K562 (cell line): ENCODE results near the gene DDX54. TPM values are rescaled to one million over a fixed set of nuclear protein-coding genes. Genes with fewer than 3 reads are reported as not detected.

Experiments used
- BRF1 ChIP-seq: IDR thresholded peaks from 3 replicates; pipeline ENCODE4 v1.6.1; 2011; ENCODE audit warnings: borderline replicate concordance, mild to moderate bottlenecking; ENCODE audit not compliant: insufficient read length; ENCODE audit errors: extremely low read depth
- C11orf30 ChIP-seq: fragments of 450-650 bp; IDR thresholded peaks from 2 replicates; pipeline ENCODE4 v1.6.1; 2016; ENCODE audit warnings: low read depth, mild to moderate bottlenecking
- KAT2B ChIP-seq: IDR thresholded peaks from one replicate; pipeline ENCODE4 v1.6.1; 2012; ENCODE audit warnings: low read depth, mild to moderate bottlenecking, control low read depth, inconsistent platforms, low read length, moderate library complexity
- NCOA6 ChIP-seq: fragments of 450-650 bp; IDR thresholded peaks from 2 replicates; pipeline ENCODE4 v1.6.1; 2017; ENCODE audit warnings: mild to moderate bottlenecking
- NR3C1 ChIP-seq: sonication (generic); formaldehyde crosslinking; IDR thresholded peaks from 2 replicates; pipeline ENCODE4 v1.8.1; 2022; ENCODE audit warnings: missing genetic modification reagents
- PURB ChIP-seq: sonication (generic); formaldehyde crosslinking; IDR thresholded peaks from 2 replicates; pipeline ENCODE4 v1.9.0; 2021; ENCODE audit warnings: low read depth, mild to moderate bottlenecking, missing genetic modification reagents
- SRSF7 ChIP-seq: fragments of 200-400 bp; formaldehyde crosslinking; optimal IDR thresholded peaks from 2 replicates; pipeline ENCODE3; 2017; ENCODE audit warnings: mild to moderate bottlenecking, low read depth, low read length
- TFAM ChIP-seq: fragments of 250-450 bp; sonication (Bioruptor Pico); conservative IDR thresholded peaks from 2 replicates; pipeline ENCODE4 v1.5.0; 2021; ENCODE audit warnings: mild to moderate bottlenecking, moderate library complexity
- YY1 ChIP-seq, 3 experiments: IDR thresholded peaks; 2 replicates each; pipeline ENCODE4 v1.6.1; 2011; ENCODE audit warnings: low read length in 2 of 3, mild to moderate bottlenecking in 2 of 3, moderate library complexity in 2 of 3, borderline replicate concordance in 1 of 3, control low read depth in 1 of 3, low read depth in 1 of 3; ENCODE audit not compliant: insufficient read depth in 3 of 3, insufficient replicate concordance in 2 of 3, control insufficient read depth in 1 of 3, insufficient read length in 1 of 3; ENCODE audit errors: extremely low read depth in 1 of 3
- ZNF551 ChIP-seq: fragments of 250-450 bp; sonication (Bioruptor Pico); IDR thresholded peaks from 2 replicates; pipeline ENCODE4 v1.5.0; 2021; ENCODE audit warnings: mild to moderate bottlenecking, moderate library complexity
- polyA plus RNA-seq, 8 experiments: library from polyadenylated mRNA; depleted of rRNA in 4 of 8; stranded (reverse) in 5 of 8; unstranded in 3 of 8; fragments of >200 nt; fragmentation: Nextera tagmentation in 2 of 8; fragmentation: Illumina TruSeq in 1 of 8; extraction: Ambion mirVana in 2 of 8; extraction: Trizol in 1 of 8; gene quantifications; 2 replicates each; pipeline versions ENCODE4 v1.2.1 to v1.2.3, GENCODE V29; 2011 to 2014; ENCODE audit warnings: inconsistent platforms in 1 of 8, missing spikeins in 1 of 8
- total RNA-seq, 7 experiments: library from RNA; depleted of rRNA in 6 of 7; stranded (reverse); fragments of >200 nt in 6 of 7; fragmentation: Illumina TruSeq in 2 of 7; extraction: Trizol in 2 of 7; gene quantifications; 2 replicates each; pipeline versions ENCODE4 v1.2.1 to v1.2.3, GENCODE V29; 2011 to 2021; ENCODE audit warnings: low replicate concordance in 1 of 7
- TF ChIP-seq, protein P1 (sequence below): fragments of 450-650 bp; formaldehyde crosslinking; IDR thresholded peaks from 2 replicates; pipeline ENCODE4 v1.4.0; 2022; ENCODE audit warnings: missing genetic modification characterization
- TF ChIP-seq, protein P2 (sequence below): IDR thresholded peaks from 2 replicates; pipeline ENCODE4 v1.6.1; 2014; ENCODE audit warnings: antibody characterized with exemption
- TF ChIP-seq, protein P3 (sequence below): fragments of 150-350 bp; conservative IDR thresholded peaks from 2 replicates; pipeline ENCODE4 v1.6.1; 2014; ENCODE audit warnings: low read length
- TF ChIP-seq, protein P4 (sequence below), 2 experiments: fragments of 450-650 bp; IDR thresholded peaks; 2 replicates each; pipeline ENCODE4 v1.6.1; 2018; ENCODE audit warnings: mild to moderate bottlenecking in 2 of 2, low read depth in 1 of 2; ENCODE audit not compliant: partially characterized antibody in 2 of 2

The DDX54 gene
- total and polyA plus RNA-seq, 9 of the 15 experiments (the other 6 are each of a cell fraction or from before 2014, with no cell fraction given) = 1.4 to 135 (median 51.4) TPM

DNA sequence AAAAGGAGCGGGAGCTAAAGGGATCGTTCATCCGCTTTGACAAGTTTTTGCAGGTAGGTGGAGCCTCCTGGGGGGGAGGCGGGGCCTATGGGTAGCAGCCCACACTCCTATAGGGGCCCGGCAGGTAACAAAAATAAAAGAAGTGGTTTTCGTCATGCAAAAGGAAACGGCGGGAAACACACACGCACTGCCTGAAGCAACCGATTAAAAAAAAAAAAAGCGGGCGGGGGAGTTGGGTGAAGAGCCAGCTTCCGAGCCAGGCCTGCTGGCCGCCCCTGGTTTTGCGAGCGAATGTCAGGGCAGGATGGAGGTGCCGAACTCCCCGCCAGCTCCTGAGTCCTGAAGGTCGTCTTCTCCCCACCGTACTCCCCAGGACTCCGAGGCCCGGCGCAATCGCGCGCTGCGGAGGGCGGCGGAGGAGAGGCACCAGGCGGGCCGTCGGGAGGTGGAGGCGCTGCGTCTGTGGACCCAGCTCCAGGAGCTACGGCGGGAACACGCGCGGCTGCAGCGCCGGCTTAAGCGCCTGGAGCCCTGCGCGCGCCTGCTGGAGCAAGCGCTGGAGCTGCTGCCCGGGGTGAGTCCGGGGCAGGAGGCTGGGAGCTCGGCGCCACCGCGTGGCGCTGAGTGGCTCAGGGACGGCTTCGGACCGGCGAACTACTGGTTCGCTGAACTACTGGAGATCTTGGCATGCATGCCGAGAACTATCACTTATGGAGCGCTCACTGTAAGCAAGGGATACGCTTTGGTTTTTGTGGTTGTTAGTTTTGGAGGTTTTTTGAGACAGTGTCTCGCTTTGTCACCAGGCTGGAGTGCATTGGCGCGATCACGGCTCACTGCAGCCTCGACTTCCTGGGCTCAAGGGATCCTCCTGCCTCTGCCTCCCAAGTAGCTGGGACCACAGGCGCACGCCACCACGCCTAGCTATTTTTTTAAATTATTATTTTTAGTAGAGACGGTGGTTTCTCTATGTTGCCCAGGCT, 32.2 kb downstream of the DDX54 start (continued):
- TF ChIP-seq KAT2B (no peak), NCOA6 (no peak), PURB (CRISPR knock-in tag) (no peak), ZNF551 (no peak), NR3C1 (peak; percentile 95), YY1 (IDR thresholded peaks at IDR 0.05; ENCODE audit: borderline replicate concordance in 1 of 3, control insufficient read depth in 1 of 3, extremely low read depth in 1 of 3, insufficient read depth in 3 of 3, insufficient read length in 1 of 3, insufficient replicate concordance in 2 of 3, low read depth in 1 of 3, low read length in 2 of 3) (peak in 2 of 3 experiments; percentile 12 to 21), C11orf30 (no peak), TFAM (CRISPR knock-in tag) (no peak), BRF1 (no peak), SRSF7 (no peak)
- TF ChIP-seq, protein P1, sequence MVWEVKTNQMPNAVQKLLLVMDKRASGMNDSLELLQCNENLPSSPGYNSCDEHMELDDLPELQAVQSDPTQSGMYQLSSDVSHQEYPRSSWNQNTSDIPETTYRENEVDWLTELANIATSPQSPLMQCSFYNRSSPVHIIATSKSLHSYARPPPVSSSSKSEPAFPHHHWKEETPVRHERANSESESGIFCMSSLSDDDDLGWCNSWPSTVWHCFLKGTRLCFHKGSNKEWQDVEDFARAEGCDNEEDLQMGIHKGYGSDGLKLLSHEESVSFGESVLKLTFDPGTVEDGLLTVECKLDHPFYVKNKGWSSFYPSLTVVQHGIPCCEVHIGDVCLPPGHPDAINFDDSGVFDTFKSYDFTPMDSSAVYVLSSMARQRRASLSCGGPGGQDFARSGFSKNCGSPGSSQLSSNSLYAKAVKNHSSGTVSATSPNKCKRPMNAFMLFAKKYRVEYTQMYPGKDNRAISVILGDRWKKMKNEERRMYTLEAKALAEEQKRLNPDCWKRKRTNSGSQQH (CRISPR knock-in tag) = no peak
- TF ChIP-seq, protein P2, sequence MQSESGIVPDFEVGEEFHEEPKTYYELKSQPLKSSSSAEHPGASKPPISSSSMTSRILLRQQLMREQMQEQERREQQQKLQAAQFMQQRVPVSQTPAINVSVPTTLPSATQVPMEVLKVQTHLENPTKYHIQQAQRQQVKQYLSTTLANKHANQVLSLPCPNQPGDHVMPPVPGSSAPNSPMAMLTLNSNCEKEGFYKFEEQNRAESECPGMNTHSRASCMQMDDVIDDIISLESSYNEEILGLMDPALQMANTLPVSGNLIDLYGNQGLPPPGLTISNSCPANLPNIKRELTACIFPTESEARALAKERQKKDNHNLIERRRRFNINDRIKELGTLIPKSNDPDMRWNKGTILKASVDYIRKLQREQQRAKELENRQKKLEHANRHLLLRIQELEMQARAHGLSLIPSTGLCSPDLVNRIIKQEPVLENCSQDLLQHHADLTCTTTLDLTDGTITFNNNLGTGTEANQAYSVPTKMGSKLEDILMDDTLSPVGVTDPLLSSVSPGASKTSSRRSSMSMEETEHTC = no peak
- TF ChIP-seq, protein P3, sequence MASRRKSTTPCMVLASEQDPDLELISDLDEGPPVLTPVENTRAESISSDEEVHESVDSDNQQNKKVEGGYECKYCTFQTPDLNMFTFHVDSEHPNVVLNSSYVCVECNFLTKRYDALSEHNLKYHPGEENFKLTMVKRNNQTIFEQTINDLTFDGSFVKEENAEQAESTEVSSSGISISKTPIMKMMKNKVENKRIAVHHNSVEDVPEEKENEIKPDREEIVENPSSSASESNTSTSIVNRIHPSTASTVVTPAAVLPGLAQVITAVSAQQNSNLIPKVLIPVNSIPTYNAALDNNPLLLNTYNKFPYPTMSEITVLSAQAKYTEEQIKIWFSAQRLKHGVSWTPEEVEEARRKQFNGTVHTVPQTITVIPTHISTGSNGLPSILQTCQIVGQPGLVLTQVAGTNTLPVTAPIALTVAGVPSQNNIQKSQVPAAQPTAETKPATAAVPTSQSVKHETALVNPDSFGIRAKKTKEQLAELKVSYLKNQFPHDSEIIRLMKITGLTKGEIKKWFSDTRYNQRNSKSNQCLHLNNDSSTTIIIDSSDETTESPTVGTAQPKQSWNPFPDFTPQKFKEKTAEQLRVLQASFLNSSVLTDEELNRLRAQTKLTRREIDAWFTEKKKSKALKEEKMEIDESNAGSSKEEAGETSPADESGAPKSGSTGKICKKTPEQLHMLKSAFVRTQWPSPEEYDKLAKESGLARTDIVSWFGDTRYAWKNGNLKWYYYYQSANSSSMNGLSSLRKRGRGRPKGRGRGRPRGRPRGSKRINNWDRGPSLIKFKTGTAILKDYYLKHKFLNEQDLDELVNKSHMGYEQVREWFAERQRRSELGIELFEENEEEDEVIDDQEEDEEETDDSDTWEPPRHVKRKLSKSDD = no peak
- TF ChIP-seq, protein P4, sequence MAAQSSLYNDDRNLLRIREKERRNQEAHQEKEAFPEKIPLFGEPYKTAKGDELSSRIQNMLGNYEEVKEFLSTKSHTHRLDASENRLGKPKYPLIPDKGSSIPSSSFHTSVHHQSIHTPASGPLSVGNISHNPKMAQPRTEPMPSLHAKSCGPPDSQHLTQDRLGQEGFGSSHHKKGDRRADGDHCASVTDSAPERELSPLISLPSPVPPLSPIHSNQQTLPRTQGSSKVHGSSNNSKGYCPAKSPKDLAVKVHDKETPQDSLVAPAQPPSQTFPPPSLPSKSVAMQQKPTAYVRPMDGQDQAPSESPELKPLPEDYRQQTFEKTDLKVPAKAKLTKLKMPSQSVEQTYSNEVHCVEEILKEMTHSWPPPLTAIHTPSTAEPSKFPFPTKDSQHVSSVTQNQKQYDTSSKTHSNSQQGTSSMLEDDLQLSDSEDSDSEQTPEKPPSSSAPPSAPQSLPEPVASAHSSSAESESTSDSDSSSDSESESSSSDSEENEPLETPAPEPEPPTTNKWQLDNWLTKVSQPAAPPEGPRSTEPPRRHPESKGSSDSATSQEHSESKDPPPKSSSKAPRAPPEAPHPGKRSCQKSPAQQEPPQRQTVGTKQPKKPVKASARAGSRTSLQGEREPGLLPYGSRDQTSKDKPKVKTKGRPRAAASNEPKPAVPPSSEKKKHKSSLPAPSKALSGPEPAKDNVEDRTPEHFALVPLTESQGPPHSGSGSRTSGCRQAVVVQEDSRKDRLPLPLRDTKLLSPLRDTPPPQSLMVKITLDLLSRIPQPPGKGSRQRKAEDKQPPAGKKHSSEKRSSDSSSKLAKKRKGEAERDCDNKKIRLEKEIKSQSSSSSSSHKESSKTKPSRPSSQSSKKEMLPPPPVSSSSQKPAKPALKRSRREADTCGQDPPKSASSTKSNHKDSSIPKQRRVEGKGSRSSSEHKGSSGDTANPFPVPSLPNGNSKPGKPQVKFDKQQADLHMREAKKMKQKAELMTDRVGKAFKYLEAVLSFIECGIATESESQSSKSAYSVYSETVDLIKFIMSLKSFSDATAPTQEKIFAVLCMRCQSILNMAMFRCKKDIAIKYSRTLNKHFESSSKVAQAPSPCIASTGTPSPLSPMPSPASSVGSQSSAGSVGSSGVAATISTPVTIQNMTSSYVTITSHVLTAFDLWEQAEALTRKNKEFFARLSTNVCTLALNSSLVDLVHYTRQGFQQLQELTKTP (IDR thresholded peaks at IDR 0.05; ENCODE audit: low read depth in 1 of 2, partially characterized antibody in 2 of 2) = no peak
